ENCODE data around the gene ARIH2.
A peak's percentile ranks its signal among the peaks of the same experiment; 100 is the strongest.

Gene ARIH2

GRCh38 chr3:48952510-48953118, 34.0 kb downstream of the ARIH2 start:
- Histone ChIP-seq H3K27me3 (ENCODE audit: low read length) (no peaks in the 10 kb centered on the region), H3K79me2 (ENCODE audit: insufficient read depth, low read length) (peaks cover 59% of the 10 kb centered on the region), H3F3A (ENCODE audit: insufficient read depth) (peaks cover 28% of the 10 kb centered on the region; the same call in 1 of the 2 replicates), H3K4me2 (ENCODE audit: low read depth, low read length, poor library complexity, severe bottlenecking) (no peak overlapping the region), H3K9me3 (ENCODE audit: insufficient read depth, low read length) (no peaks in the 10 kb centered on the region), H4K20me1 (ENCODE audit: low read depth, low read length) (peaks cover 6% of the 10 kb centered on the region; the same call in 1 of the 2 replicates), H2AFZ (ENCODE audit: low read depth, low read length, severe bottlenecking) (no peak overlapping the region), H3K27ac (ENCODE audit: low read depth, low read length) (no peak overlapping the region), H3K4me3 (ENCODE audit: insufficient read depth, low read length, poor library complexity, severe bottlenecking) (no peak overlapping the region), H3K9me2 (replicated peaks; ENCODE audit: insufficient read depth, low read length) (no peaks in the 10 kb centered on the region), H3K36me3 (ENCODE audit: low read length) (no peaks in the 10 kb centered on the region; the same call in 1 of the 2 replicates), H3K9ac (ENCODE audit: low read length) (no peak overlapping the region)
- TF ChIP-seq CTCF (IDR thresholded peaks at IDR 0.05; ENCODE audit: insufficient read depth, low read length, poor library complexity, severe bottlenecking) (peak; percentile 45), EZH2phosphoT487 (conservative IDR thresholded peaks at IDR 0.05; ENCODE audit: low read length) (no peak)

GRCh38 chr3:48957006-48957705, 38.5 kb downstream of the ARIH2 start:
- H3K79me2 ChIP-seq (ENCODE audit: insufficient read depth, low read length), result peaks cover 27% of the 10 kb centered on the region
- no peaks in the 10 kb centered on the region for H3K36me3 ChIP-seq (ENCODE audit: low read length)
- peaks cover under 1% of the 10 kb centered on the region; the same call in 1 of the 2 replicates for H3F3A ChIP-seq (ENCODE audit: insufficient read depth)
- H3K4me3 ChIP-seq (ENCODE audit: insufficient read depth, low read length, poor library complexity, severe bottlenecking), result no peak overlapping the region
- no peak overlapping the region for H3K9ac ChIP-seq (ENCODE audit: low read length)
- H3K27me3 ChIP-seq (ENCODE audit: low read length), result no peaks in the 10 kb centered on the region
- H3K9me2 ChIP-seq (replicated peaks; ENCODE audit: insufficient read depth, low read length), result no peaks in the 10 kb centered on the region
- no peak overlapping the region for H3K4me2 ChIP-seq (ENCODE audit: low read depth, low read length, poor library complexity, severe bottlenecking)
- TF ChIP-seq EZH2phosphoT487 (conservative IDR thresholded peaks at IDR 0.05; ENCODE audit: low read length) (no peak), CTCF (IDR thresholded peaks at IDR 0.05; ENCODE audit: insufficient read depth, low read length, poor library complexity, severe bottlenecking) (no peak)
- no peak overlapping the region for H2AFZ ChIP-seq (ENCODE audit: low read depth, low read length, severe bottlenecking)
- peaks cover under 1% of the 10 kb centered on the region; the same call in 1 of the 2 replicates for H4K20me1 ChIP-seq (ENCODE audit: low read depth, low read length)
- H3K9me3 ChIP-seq (ENCODE audit: insufficient read depth, low read length), result no peaks in the 10 kb centered on the region
- no peak overlapping the region for H3K27ac ChIP-seq (ENCODE audit: low read depth, low read length)

GRCh38 chr3:48960841-48961413, 42.3 kb downstream of the ARIH2 start:
- H4K20me1 ChIP-seq (ENCODE audit: low read depth, low read length), result no peaks in the 10 kb centered on the region
- no peaks in the 10 kb centered on the region for H3F3A ChIP-seq (ENCODE audit: insufficient read depth)
- no peak overlapping the region for H3K4me3 ChIP-seq (ENCODE audit: insufficient read depth, low read length, poor library complexity, severe bottlenecking)
- H3K79me2 ChIP-seq (ENCODE audit: insufficient read depth, low read length), result peaks cover 5% of the 10 kb centered on the region
- H3K9ac ChIP-seq (ENCODE audit: low read length), result no peak overlapping the region
- H3K36me3 ChIP-seq (ENCODE audit: low read length), result no peaks in the 10 kb centered on the region
- no peaks in the 10 kb centered on the region for H3K27me3 ChIP-seq (ENCODE audit: low read length)
- H2AFZ ChIP-seq (ENCODE audit: low read depth, low read length, severe bottlenecking), result no peak overlapping the region
- no peak for TF ChIP-seq CTCF (IDR thresholded peaks at IDR 0.05; ENCODE audit: insufficient read depth, low read length, poor library complexity, severe bottlenecking)
- no peak for TF ChIP-seq EZH2phosphoT487 (conservative IDR thresholded peaks at IDR 0.05; ENCODE audit: low read length)
- no peak overlapping the region for H3K27ac ChIP-seq (ENCODE audit: low read depth, low read length)
- no peak overlapping the region for H3K4me2 ChIP-seq (ENCODE audit: low read depth, low read length, poor library complexity, severe bottlenecking)
- H3K9me3 ChIP-seq (ENCODE audit: insufficient read depth, low read length), result no peaks in the 10 kb centered on the region
- H3K9me2 ChIP-seq (replicated peaks; ENCODE audit: insufficient read depth, low read length), result no peaks in the 10 kb centered on the region
